Left lobe of liver (tissue), 2 donors: ENCODE measurements around the gene GDI2. TPM values are rescaled to one million over a fixed set of nuclear protein-coding genes. Genes with fewer than 3 reads are reported as not detected.

Source experiments
- ATAC-seq: fragments of 200-7000 bp; cut with Tn5 transposase; one replicate; pipeline ENCODE4 v1.9.1; 2020; ENCODE audit warnings: mild to moderate bottlenecking, moderate library complexity
- DNase-seq: peaks from one replicate; pipeline ENCODE4 v3.0.0-alpha.2; 2020; ENCODE audit warnings: low spot score
- total RNA-seq: library from RNA; stranded (reverse); gene quantifications from one replicate; pipeline ENCODE4 v1.2.1, GENCODE V29; 2021
- donor health status: DM: no; HTN: no; CAD: no; lungs with moderate emphysema.
- donor health status: DM: no; HTN: yes; CAD: no.

Gene GDI2
- total RNA-seq, 1 donor from 2014 or later = 113 TPM

- DNase-seq = no peak
- ATAC-seq = no peak
These were observed 64.8 kb downstream of the GDI2 start for GRCh38 chr10:5748394-5748803.

- ATAC-seq = no peak
- no peak for DNase-seq
These were observed 67.0 kb downstream of the GDI2 start for GRCh38 chr10:5746197-5746596.

GRCh38 chr10:5744849-5745248, 68.4 kb downstream of the GDI2 start:
- no peak for DNase-seq
- ATAC-seq = no peak

GRCh38 chr10:5743736-5744135, 69.5 kb downstream of the GDI2 start:
- no peak for ATAC-seq
- DNase-seq = no peak

GRCh38 chr10:5742116-5742515, 71.1 kb downstream of the GDI2 start:
- ATAC-seq (no peak), DNase-seq (no peak)

- ATAC-seq = no peak
These were observed 72.0 kb downstream of the GDI2 start for GRCh38 chr10:5741276-5741675.

GRCh38 chr10:5738427-5738826, 74.8 kb downstream of the GDI2 start:
- DNase-seq (no peak), ATAC-seq (no peak)

More at GRCh38 chr10:5741276-5741675, 72.0 kb downstream of the GDI2 start:
- DNase-seq = no peak

GRCh38 chr10:5737352-5737751, 75.9 kb downstream of the GDI2 start:
- no peak for ATAC-seq
- DNase-seq = no peak

GRCh38 chr10:5736591-5736990, 76.6 kb downstream of the GDI2 start:
- no peak for DNase-seq

GRCh38 chr10:5735119-5735518, 78.1 kb downstream of the GDI2 start:
- ATAC-seq (no peak), DNase-seq (no peak)

More at GRCh38 chr10:5736591-5736990, 76.6 kb downstream of the GDI2 start:
- ATAC-seq = no peak

- ATAC-seq (no peak), DNase-seq (no peak)
These were observed 81.1 kb downstream of the GDI2 start for GRCh38 chr10:5732141-5732540.

- no peak for ATAC-seq
- DNase-seq = no peak
These were observed 81.7 kb downstream of the GDI2 start for GRCh38 chr10:5731559-5731958.

- DNase-seq (no peak), ATAC-seq (no peak)
These were observed 82.5 kb downstream of the GDI2 start for GRCh38 chr10:5730766-5731165.

- DNase-seq (no peak), ATAC-seq (no peak)
These were observed 89.5 kb downstream of the GDI2 start for GRCh38 chr10:5723692-5724091.

GRCh38 chr10:5720182-5720581, 93.1 kb downstream of the GDI2 start:
- DNase-seq (no peak), ATAC-seq (no peak)

GRCh38 chr10:5719546-5719945, 93.7 kb downstream of the GDI2 start:
- DNase-seq (no peak), ATAC-seq (no peak)

Other genes with a start within 250 kb of the GDI2 start
- 128 TPM for gene ASB13, start 146.8 kb downstream of the GDI2 start, total RNA-seq
- gene TASOR2, start 128.6 kb downstream of the GDI2 start, total RNA-seq = 20.2 TPM
- 6.6 TPM for gene ANKRD16, start 76.5 kb upstream of the GDI2 start, total RNA-seq
- 41.7 TPM for gene FBH1, start 76.8 kb upstream of the GDI2 start, total RNA-seq
- gene IL15RA, start 164.1 kb upstream of the GDI2 start, total RNA-seq = 8.4 TPM
- 1.3 TPM for gene IL2RA, start 248.9 kb upstream of the GDI2 start, total RNA-seq